ENCODE results near the gene EPS15.

DNA sequence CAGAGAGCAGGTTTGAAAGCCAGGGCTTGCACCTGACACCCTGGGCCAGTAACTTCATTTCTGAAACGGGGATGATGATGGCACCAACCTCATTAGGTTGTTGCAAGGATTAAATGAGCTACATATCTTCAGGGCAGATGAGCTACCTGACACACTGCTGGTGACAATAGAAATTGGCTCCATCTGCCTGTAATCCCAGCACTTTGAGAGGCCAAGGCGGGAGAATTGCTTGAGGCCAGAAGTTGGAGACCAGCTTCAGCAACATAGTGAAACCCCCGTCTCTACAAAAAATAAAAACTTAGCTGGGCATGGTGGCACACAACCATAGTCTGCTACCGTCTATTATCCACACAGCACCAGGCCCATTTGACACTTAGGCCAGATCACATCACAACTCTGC lies 182.4 kb downstream of the EPS15 start:
- TF ChIP-seq POLR2A (IDR thresholded peaks at IDR 0.05; ENCODE audit: low read depth, low read length) = no peak
- TF ChIP-seq TAF1 (IDR thresholded peaks at IDR 0.05; ENCODE audit: low read depth, low read length) = no peak
- no peak for TF ChIP-seq POLR2AphosphoS5 (IDR thresholded peaks at IDR 0.05; ENCODE audit: low read depth, low read length)
- no peak for TF ChIP-seq POU2F2 (IDR thresholded peaks at IDR 0.05; ENCODE audit: low read depth, low read length)
- no peak for TF ChIP-seq SPI1 (IDR thresholded peaks at IDR 0.05; ENCODE audit: low read depth, low read length)
- no peak for TF ChIP-seq PAX5 (IDR thresholded peaks at IDR 0.05; ENCODE audit: insufficient read depth, low read length, severe bottlenecking)

Measured in GM12891 (cell line).